OCI-M2 (cell line): ENCODE data around the gene ATN1.

Source experiments
- DNase-seq: peaks from one replicate; lab custom pipeline; 2025; ENCODE audit not compliant: unreplicated experiment; lab: John Stamatoyannopoulos, UW

The ATN1 gene

GRCh38 chr12:6925540-6926279 lies 2.0 kb upstream of the ATN1 start:
- DNase-seq = no peak

GRCh38 chr12:6928022-6928702 lies 403 bp downstream of the ATN1 start:
- no peak for DNase-seq

- no peak for DNase-seq
Observed at GRCh38 chr12:6928703-6929407, 1.1 kb downstream of the ATN1 start.

- no peak for DNase-seq
Observed at GRCh38 chr12:6929466-6930452, 2.0 kb downstream of the ATN1 start.

GRCh38 chr12:6932766-6933165 lies 5.0 kb downstream of the ATN1 start:
- DNase-seq = no peak

- DNase-seq = no peak
Observed at GRCh38 chr12:6934110-6934509, 6.4 kb downstream of the ATN1 start.

GRCh38 chr12:6935371-6936193 lies 7.8 kb downstream of the ATN1 start:
- DNase-seq = no peak

- DNase-seq = no peak
Observed at GRCh38 chr12:6936194-6936635, 8.5 kb downstream of the ATN1 start.

GRCh38 chr12:6936636-6937480 lies 9.1 kb downstream of the ATN1 start:
- DNase-seq = no peak

- DNase-seq = peak; percentile 53
Observed at GRCh38 chr12:6937481-6938352, 10.0 kb downstream of the ATN1 start.

- DNase-seq = no peak
Observed at GRCh38 chr12:6938353-6939190, 10.8 kb downstream of the ATN1 start.

- DNase-seq = no peak
Observed at GRCh38 chr12:6939191-6939540, 11.4 kb downstream of the ATN1 start.

GRCh38 chr12:6941267-6941666 lies 13.5 kb downstream of the ATN1 start:
- no peak for DNase-seq

- no peak for DNase-seq
Observed at GRCh38 chr12:6941782-6942181, 14.0 kb downstream of the ATN1 start.

- no peak for DNase-seq
Observed at GRCh38 chr12:6942331-6942665, 14.5 kb downstream of the ATN1 start.

GRCh38 chr12:6943389-6943721 lies 15.6 kb downstream of the ATN1 start:
- DNase-seq = peak; percentile 97

- DNase-seq = peak; percentile 97
Observed at GRCh38 chr12:6943722-6944380, 16.1 kb downstream of the ATN1 start, which contains the start of the genes C12orf57 and RNU7-1. C12orf57 (plus strand) TSS chr12:6944022; CDS start chr12:6944122, 100 bp downstream. RNU7-1 (plus strand) TSS chr12:6943816.
